Pancreas (tissue), 10 donors: ENCODE results near the gene VPS51. TPM values are rescaled to one million over a fixed set of nuclear protein-coding genes. Genes with fewer than 3 reads are reported as not detected.

ENCODE experiments used
- ATAC-seq, 4 donors: fragments of 200-7000 bp; cut with Tn5 transposase; one replicate each; pipeline versions ENCODE4 v1.8.0 to v1.9.1; 2020; ENCODE audit warnings: mild to moderate bottlenecking in 4 of 4, moderate library complexity in 4 of 4
- DNase-seq, 6 donors: peaks; one replicate each; pipeline ENCODE4 v3.0.0-alpha.2; 2020
- FAIRE-seq: peaks from 2 replicates; lab custom pipeline; 2012; peaks lifted over from hg19 to GRCh38; lab: Jason Lieb, UNC
- H3K27ac ChIP-seq, 4 donors: fragments of 200-600 bp; sonication (generic); 1 replicate in 3 of 4; 2 replicates in 1 of 4; pipeline versions ENCODE4 v1.5.0 to v1.8.0; 2020
- H3K27me3 ChIP-seq, 4 donors: fragments of 200-600 bp; one replicate each; pipeline ENCODE4 v1.8.0; 2021
- H3K36me3 ChIP-seq, 3 donors: fragments of 200-600 bp; sonication (generic) in 1 of 3; one replicate each; pipeline versions ENCODE4 v1.5.0 to v1.8.0; 2020 to 2021
- H3K4me1 ChIP-seq, 3 donors: fragments of 200-600 bp; one replicate each; pipeline ENCODE4 v1.8.0; 2021
- H3K4me3 ChIP-seq, 4 donors: fragments of 200-600 bp; sonication (generic) in 2 of 4; one replicate each; pipeline versions ENCODE4 v1.5.0 to v1.8.0; 2020 to 2021
- H3K9me3 ChIP-seq, 4 donors: fragments of 200-600 bp; one replicate each; pipeline ENCODE4 v1.8.0; 2021
- WGBS, 2 donors: extraction: QIAGEN DNeasy Blood & Tissue Kit; methylation state at CpG; one replicate each; pipeline ENCODE4 v1.1.7; 2013; 5-methylcytosine and 5-hydroxymethylcytosine counted together
- intact Hi-C, 3 donors: fragments of 100-400 bp; cut with DNase I; formaldehyde crosslinking; loops; one replicate each; pipeline versions ENCODE4 v1.11.1 to v1.14.2; 2022
- polyA plus RNA-seq, 2 donors: library from polyadenylated mRNA; stranded (reverse); fragments of 200-250 nt; gene quantifications; one replicate each; pipeline ENCODE4 v1.2.3, GENCODE V29; 2013
- total RNA-seq, 6 donors: library from RNA; stranded (reverse); fragmentation: NEBNext Ultra II Directional in 4 of 6; extraction: Animal tissue kit (Norgen Biotek cat#: 25700) in 4 of 6; gene quantifications; one replicate each; pipeline versions ENCODE4 v1.2.1 to v1.2.4, GENCODE V29; 2021 to 2023
- TF ChIP-seq, protein P1 (sequence below), 4 donors: fragments of 200-600 bp; sonication (generic) in 3 of 4; IDR thresholded peaks; one replicate each; pipeline versions ENCODE4 v1.5.0 to v1.8.0; 2021; ENCODE audit warnings: antibody characterized with exemption in 4 of 4
- donor health status: healthy with polysubstance abuse.
- donor health status: DM: no; HTN: no; CAD: no; lungs with moderate emphysema.
- donor health status: DM: no; HTN: no; CAD: no.
- donor health status: control.
- donor health status: control.
- donor health status: Bipolar disorder and iron deficiency.
- donor health status: DM: yes; HTN: yes; CAD: no.
- donor health status: DM: no; HTN: no; CAD: no.
- donor health status: DM: no; HTN: no; CAD: no.
- donor health status: DM: yes; HTN: yes; CAD: no.

The VPS51 gene
- total and polyA plus RNA-seq, 8 donors = 85.4 to 179 (median 130) TPM

DNA sequence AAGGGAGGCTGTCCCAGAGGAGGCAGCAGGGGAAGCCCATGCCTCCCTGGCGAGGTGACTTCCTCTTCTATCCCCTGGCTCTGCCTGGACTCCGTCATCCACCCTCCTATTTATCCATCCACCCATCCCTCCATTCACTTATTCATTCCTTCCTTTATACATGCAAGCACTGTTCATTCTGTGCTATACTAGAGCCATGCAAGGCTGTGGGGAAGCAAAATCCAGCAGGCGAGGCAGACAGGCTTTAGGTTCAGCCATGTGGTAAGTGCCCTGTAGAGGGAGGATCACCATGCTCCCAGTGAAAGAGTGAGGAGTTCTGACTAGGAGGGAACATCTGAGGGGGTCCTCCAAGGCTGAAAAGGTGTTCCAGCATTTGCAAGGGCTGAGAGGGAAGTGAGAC is 36.5 kb upstream of the VPS51 start:
- Histone ChIP-seq H3K27ac (no peak overlapping the region), H3K9me3 (no peaks in the 10 kb centered on the region), H3K36me3 (no peaks in the 10 kb centered on the region), H3K4me3 (no peak overlapping the region), H3K4me1 (no peaks in the 10 kb centered on the region), H3K27me3 (no peaks in the 10 kb centered on the region)
- 70% methylated on average over 3 of the region's 3 CpGs for WGBS, 2 donors
- no peak for DNase-seq
- TF ChIP-seq, protein P1, sequence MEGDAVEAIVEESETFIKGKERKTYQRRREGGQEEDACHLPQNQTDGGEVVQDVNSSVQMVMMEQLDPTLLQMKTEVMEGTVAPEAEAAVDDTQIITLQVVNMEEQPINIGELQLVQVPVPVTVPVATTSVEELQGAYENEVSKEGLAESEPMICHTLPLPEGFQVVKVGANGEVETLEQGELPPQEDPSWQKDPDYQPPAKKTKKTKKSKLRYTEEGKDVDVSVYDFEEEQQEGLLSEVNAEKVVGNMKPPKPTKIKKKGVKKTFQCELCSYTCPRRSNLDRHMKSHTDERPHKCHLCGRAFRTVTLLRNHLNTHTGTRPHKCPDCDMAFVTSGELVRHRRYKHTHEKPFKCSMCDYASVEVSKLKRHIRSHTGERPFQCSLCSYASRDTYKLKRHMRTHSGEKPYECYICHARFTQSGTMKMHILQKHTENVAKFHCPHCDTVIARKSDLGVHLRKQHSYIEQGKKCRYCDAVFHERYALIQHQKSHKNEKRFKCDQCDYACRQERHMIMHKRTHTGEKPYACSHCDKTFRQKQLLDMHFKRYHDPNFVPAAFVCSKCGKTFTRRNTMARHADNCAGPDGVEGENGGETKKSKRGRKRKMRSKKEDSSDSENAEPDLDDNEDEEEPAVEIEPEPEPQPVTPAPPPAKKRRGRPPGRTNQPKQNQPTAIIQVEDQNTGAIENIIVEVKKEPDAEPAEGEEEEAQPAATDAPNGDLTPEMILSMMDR (IDR thresholded peaks at IDR 0.05) = no peak
- intact Hi-C loops = no loop called here
- FAIRE-seq = no peak
- no peak for ATAC-seq

GRCh38 chr11:65059959-65060824 is 35.8 kb upstream of the VPS51 start:
- ATAC-seq = no peak
- Histone ChIP-seq H3K27ac (no peak overlapping the region), H3K4me3 (no peak overlapping the region), H3K9me3 (no peaks in the 10 kb centered on the region), H3K4me1 (no peaks in the 10 kb centered on the region), H3K36me3 (no peaks in the 10 kb centered on the region), H3K27me3 (no peaks in the 10 kb centered on the region)
- intact Hi-C loops = no loop called here
- TF ChIP-seq, protein P1 (IDR thresholded peaks at IDR 0.05) = no peak
- DNase-seq = no peak
- FAIRE-seq = no peak
- 40 to 43% methylated on average over 10 of the region's 10 CpGs for WGBS, 2 donors

DNA sequence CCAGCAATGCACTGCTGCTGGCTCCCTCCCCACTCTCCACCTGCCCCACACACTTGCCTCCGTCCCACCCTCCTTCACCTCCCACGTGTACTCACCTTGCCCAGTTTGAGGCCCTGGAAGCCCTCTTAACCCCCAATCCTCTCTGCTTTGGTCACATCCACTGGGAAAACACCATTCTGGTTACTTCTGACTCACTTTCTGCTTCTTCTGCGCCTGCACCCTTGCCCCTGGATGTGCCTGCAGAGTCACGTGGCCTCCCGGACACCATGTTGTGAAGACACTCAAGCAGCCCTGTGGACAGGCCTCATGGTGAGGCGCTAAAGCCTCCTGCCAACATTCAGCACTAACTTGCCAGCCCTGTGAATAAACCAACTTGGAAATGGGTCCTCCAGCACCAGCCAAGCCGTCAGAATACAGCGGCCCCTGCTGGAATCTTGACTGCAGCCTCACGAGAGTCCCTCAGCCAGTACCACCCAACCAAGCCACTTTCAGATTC is 35.1 kb upstream of the VPS51 start:
- H3K27ac ChIP-seq = no peak overlapping the region
- DNase-seq = no peak
- no peaks in the 10 kb centered on the region for H3K36me3 ChIP-seq
- no peaks in the 10 kb centered on the region for H3K4me1 ChIP-seq
- WGBS, 2 donors = 71 to 78% methylated on average over 9 of the region's 9 CpGs
- no peak overlapping the region for H3K4me3 ChIP-seq
- no peaks in the 10 kb centered on the region for H3K27me3 ChIP-seq
- no peaks in the 10 kb centered on the region for H3K9me3 ChIP-seq
- intact Hi-C loops = no loop called here
- FAIRE-seq = no peak
- TF ChIP-seq, protein P1 (IDR thresholded peaks at IDR 0.05) = no peak
- peak in 1 of 4 donors; percentile 11 for ATAC-seq

DNA sequence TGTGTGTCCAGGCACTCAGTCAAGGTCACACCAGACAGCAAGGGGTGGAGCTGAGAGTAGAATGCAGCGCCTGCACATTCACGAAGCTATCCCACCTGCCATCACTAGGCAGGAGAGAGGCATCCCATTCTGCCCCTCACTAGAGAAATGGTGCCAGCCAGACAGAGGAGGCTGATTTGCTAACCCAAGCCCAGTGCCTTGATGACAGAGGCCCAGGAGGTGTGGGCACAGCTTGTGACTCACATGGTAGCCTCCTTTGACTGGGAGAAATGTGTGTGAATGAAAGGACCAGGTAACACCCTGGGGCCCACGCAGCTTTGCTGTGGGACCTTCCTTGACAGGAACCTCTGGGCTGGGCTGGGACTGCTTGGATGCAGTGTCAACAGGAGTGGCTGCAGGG is 32.5 kb upstream of the VPS51 start:
- no peaks in the 10 kb centered on the region for H3K27me3 ChIP-seq
- H3K9me3 ChIP-seq = no peaks in the 10 kb centered on the region
- DNase-seq (no peak), FAIRE-seq (no peak), ATAC-seq (no peak)
- no peak overlapping the region for H3K4me3 ChIP-seq
- 55% methylated on average over 3 of the region's 3 CpGs for WGBS, 2 donors
- TF ChIP-seq, protein P1 (IDR thresholded peaks at IDR 0.05) = no peak
- no peaks in the 10 kb centered on the region for H3K4me1 ChIP-seq
- intact Hi-C loops = no loop called here
- H3K36me3 ChIP-seq = no peaks in the 10 kb centered on the region
- no peak overlapping the region for H3K27ac ChIP-seq

DNA sequence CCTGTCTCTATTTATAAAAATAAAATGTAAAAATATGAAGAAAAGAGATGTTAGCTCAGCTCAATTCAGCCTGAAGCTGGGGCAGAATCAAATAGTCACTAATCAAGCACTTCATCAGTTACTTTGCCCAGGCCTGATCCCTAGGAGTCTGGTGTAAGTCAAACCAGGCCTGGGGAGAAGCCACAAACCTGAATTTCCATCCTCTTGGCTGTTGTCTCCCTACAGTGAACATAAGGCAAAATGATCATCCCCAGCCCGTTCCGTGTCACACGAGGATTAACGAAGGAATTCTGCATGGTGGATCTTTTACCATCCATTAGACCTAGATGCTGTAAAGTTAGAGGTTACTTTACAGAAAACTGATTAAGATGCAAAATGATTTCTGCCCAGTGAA is 31.2 kb upstream of the VPS51 start:
- 80 to 86% methylated on average over 4 of the region's 4 CpGs for whole genome bisulfite sequencing, 2 donors
- Histone ChIP-seq H3K36me3 (no peaks in the 10 kb centered on the region), H3K4me3 (no peak overlapping the region), H3K4me1 (no peaks in the 10 kb centered on the region), H3K9me3 (no peaks in the 10 kb centered on the region), H3K27ac (no peak overlapping the region), H3K27me3 (no peaks in the 10 kb centered on the region)
- TF ChIP-seq, protein P1 (IDR thresholded peaks at IDR 0.05) = no peak
- no peak for FAIRE-seq
- ATAC-seq = no peak
- intact Hi-C loops = no loop called here
- DNase-seq = no peak
